Stimulated activated CD4-positive, alpha-beta T cell treated with anti-CD3 and anti-CD28 coated beads, Interleukin-12 subunit alpha, Interleukin-12 subunit beta, amount 100 ng/mL, for 48 hours (primary cell): ENCODE data around the gene CDKN2B-AS1.

Source experiments
- DNase-seq, 3 donors: peaks; one replicate each; pipeline ENCODE4 v3.0.0-alpha.2; 2020; ENCODE audit warnings: low read depth in 2 of 3, low spot score in 1 of 3

CDKN2B-AS1 gene

GRCh38 chr9:21982391-21982790 lies 12.2 kb upstream of the CDKN2B-AS1 start:
- no peak for DNase-seq

GRCh38 chr9:21982861-21983560 lies 11.6 kb upstream of the CDKN2B-AS1 start:
- DNase-seq = no peak

GRCh38 chr9:21983561-21983935 lies 11.0 kb upstream of the CDKN2B-AS1 start:
- DNase-seq = no peak

- DNase-seq = no peak
Measured at GRCh38 chr9:21984101-21984500, 10.5 kb upstream of the CDKN2B-AS1 start.

GRCh38 chr9:21985964-21986667 lies 8.5 kb upstream of the CDKN2B-AS1 start:
- no peak for DNase-seq

GRCh38 chr9:21988056-21988990 lies 6.3 kb upstream of the CDKN2B-AS1 start:
- DNase-seq = no peak

- DNase-seq = no peak
Measured at GRCh38 chr9:21989440-21990189, 5.0 kb upstream of the CDKN2B-AS1 start.

- no peak for DNase-seq
Measured at GRCh38 chr9:21991072-21991959, 3.3 kb upstream of the CDKN2B-AS1 start.

- no peak for DNase-seq
Measured at GRCh38 chr9:21993007-21993406, 1.6 kb upstream of the CDKN2B-AS1 start.

- DNase-seq = peak in 1 of 3 donors; percentile 42
Measured at GRCh38 chr9:21993893-21994555, 567 bp upstream of the CDKN2B-AS1 start, which contains the start of gene CDKN2A. CDKN2A (minus strand) TSS chr9:21994392.

- DNase-seq = peak in 1 of 3 donors; percentile 52
Measured at GRCh38 chr9:21995006-21995665, 545 bp downstream of the CDKN2B-AS1 start.

- DNase-seq = no peak
Measured at GRCh38 chr9:21995666-21996398, 1.2 kb downstream of the CDKN2B-AS1 start.

GRCh38 chr9:21996438-21996837 lies 1.8 kb downstream of the CDKN2B-AS1 start:
- DNase-seq = no peak

GRCh38 chr9:21996858-21997257 lies 2.3 kb downstream of the CDKN2B-AS1 start:
- no peak for DNase-seq

GRCh38 chr9:21997480-21997879 lies 2.9 kb downstream of the CDKN2B-AS1 start:
- DNase-seq = no peak

- DNase-seq = no peak
Measured at GRCh38 chr9:21998026-21998425, 3.4 kb downstream of the CDKN2B-AS1 start.

GRCh38 chr9:22002038-22002437 lies 7.4 kb downstream of the CDKN2B-AS1 start:
- DNase-seq = no peak
